Activated naive CD8-positive, alpha-beta T cell treated with anti-CD3 and anti-CD28 coated beads, Interleukin-2, amount 10 ng/mL, durations not matched to agents 7 days and 5 days (primary cell): Measurements from ENCODE around the gene SGMS2. TPM values are rescaled to one million over a fixed set of nuclear protein-coding genes. Genes with fewer than 3 reads are reported as not detected.

Source experiments
- ATAC-seq: fragments of 150-1000 bp; cut with Tn5 transposase; one replicate; pipeline ENCODE4 v1.10.0; 2021; ENCODE audit warnings: low read depth, moderate library complexity
- POLR2A ChIA-PET: fragments of 350-600 bp; sonication (Branson Sonifier 250); formaldehyde crosslinking; loops from one replicate; lab custom pipeline; 2021; ENCODE audit warnings: antibody characterized with exemption; lab: Charles Lee
- DNase-seq: peaks from one replicate; pipeline ENCODE4 v3.0.0; 2021
- H3K27ac Mint-ChIP-seq: one replicate; pipeline ENCODE4 v1.8.0; 2022; ENCODE audit warnings: mild to moderate bottlenecking, mixed read lengths
- H3K27me3 Mint-ChIP-seq: one replicate; pipeline ENCODE4 v1.8.0; 2022; ENCODE audit warnings: mild to moderate bottlenecking, moderate library complexity, mixed read lengths
- H3K36me3 Mint-ChIP-seq: one replicate; pipeline ENCODE4 v1.8.0; 2021; ENCODE audit warnings: mild to moderate bottlenecking, mixed read lengths
- H3K4me1 Mint-ChIP-seq: one replicate; pipeline ENCODE4 v1.8.0; 2021; ENCODE audit warnings: mixed read lengths
- H3K4me3 Mint-ChIP-seq: one replicate; pipeline ENCODE4 v1.8.0; 2022; ENCODE audit warnings: mild to moderate bottlenecking, moderate library complexity, mixed read lengths
- H3K9me3 Mint-ChIP-seq: one replicate; pipeline ENCODE4 v1.8.0; 2021; ENCODE audit warnings: mixed read lengths
- total RNA-seq, 2 experiments: library from RNA; stranded (reverse); gene quantifications; one replicate each; pipeline ENCODE4 v1.2.3, GENCODE V29; 2021

Gene SGMS2
- total RNA-seq, 2 experiments from 2014 or later: not detected

GRCh38 chr4:107863416-107863815, 38.7 kb downstream of the SGMS2 start:
- H3K27me3 Mint-ChIP-seq: peaks cover 11% of the 10 kb centered on the region
- H3K4me1 Mint-ChIP-seq: no peaks in the 10 kb centered on the region
- ATAC-seq: no peak
- H3K36me3 Mint-ChIP-seq: no peaks in the 10 kb centered on the region
- H3K4me3 Mint-ChIP-seq: no peak overlapping the region
- H3K27ac Mint-ChIP-seq: no peak overlapping the region
- no peak for DNase-seq
- H3K9me3 Mint-ChIP-seq: no peaks in the 10 kb centered on the region
- POLR2A ChIA-PET: no interaction called here

GRCh38 chr4:107863850-107864371, 39.2 kb downstream of the SGMS2 start:
- Mint-ChIP-seq H3K4me3 (no peak overlapping the region), H3K9me3 (no peaks in the 10 kb centered on the region), H3K27me3 (peaks cover 8% of the 10 kb centered on the region), H3K4me1 (no peaks in the 10 kb centered on the region), H3K27ac (no peak overlapping the region), H3K36me3 (no peaks in the 10 kb centered on the region)
- POLR2A ChIA-PET: no interaction called here
- DNase-seq: no peak
- ATAC-seq: no peak

GRCh38 chr4:107866726-107867125, 42.0 kb downstream of the SGMS2 start:
- no peak overlapping the region for H3K4me3 Mint-ChIP-seq
- H3K36me3 Mint-ChIP-seq: no peaks in the 10 kb centered on the region
- H3K4me1 Mint-ChIP-seq: no peaks in the 10 kb centered on the region
- no peak for ATAC-seq
- DNase-seq: no peak
- peaks cover 11% of the 10 kb centered on the region for H3K27me3 Mint-ChIP-seq
- POLR2A ChIA-PET: no interaction called here
- H3K27ac Mint-ChIP-seq: no peak overlapping the region
- no peaks in the 10 kb centered on the region for H3K9me3 Mint-ChIP-seq

GRCh38 chr4:107870236-107870635, 45.5 kb downstream of the SGMS2 start:
- Mint-ChIP-seq H3K4me1 (no peaks in the 10 kb centered on the region), H3K27ac (no peak overlapping the region), H3K9me3 (no peaks in the 10 kb centered on the region), H3K4me3 (no peak overlapping the region), H3K27me3 (peaks cover 8% of the 10 kb centered on the region), H3K36me3 (no peaks in the 10 kb centered on the region)
- DNase-seq (no peak), ATAC-seq (no peak)
- POLR2A ChIA-PET: no interaction called here

- H3K27me3 Mint-ChIP-seq: peaks cover 6% of the 10 kb centered on the region
- H3K36me3 Mint-ChIP-seq: no peaks in the 10 kb centered on the region
- POLR2A ChIA-PET: no interaction called here
- no peak overlapping the region for H3K27ac Mint-ChIP-seq
- ATAC-seq (no peak), DNase-seq (no peak)
- no peaks in the 10 kb centered on the region for H3K4me1 Mint-ChIP-seq
- no peaks in the 10 kb centered on the region for H3K9me3 Mint-ChIP-seq
- no peak overlapping the region for H3K4me3 Mint-ChIP-seq
Observed at GRCh38 chr4:107870916-107871786, 46.4 kb downstream of the SGMS2 start.

- H3K27me3 Mint-ChIP-seq: peaks cover 8% of the 10 kb centered on the region
- no peaks in the 10 kb centered on the region for H3K9me3 Mint-ChIP-seq
- ATAC-seq: no peak
- no peaks in the 10 kb centered on the region for H3K36me3 Mint-ChIP-seq
- POLR2A ChIA-PET: no interaction called here
- no peak overlapping the region for H3K4me3 Mint-ChIP-seq
- H3K4me1 Mint-ChIP-seq: no peaks in the 10 kb centered on the region
- no peak overlapping the region for H3K27ac Mint-ChIP-seq
- DNase-seq: no peak
Observed at GRCh38 chr4:107874024-107874423, 49.3 kb downstream of the SGMS2 start.

GRCh38 chr4:107876099-107876498, 51.4 kb downstream of the SGMS2 start:
- H3K4me3 Mint-ChIP-seq: no peak overlapping the region
- ATAC-seq (no peak), DNase-seq (no peak)
- H3K4me1 Mint-ChIP-seq: no peaks in the 10 kb centered on the region
- H3K9me3 Mint-ChIP-seq: no peaks in the 10 kb centered on the region
- peaks cover 11% of the 10 kb centered on the region for H3K27me3 Mint-ChIP-seq
- POLR2A ChIA-PET: no interaction called here
- no peak overlapping the region for H3K27ac Mint-ChIP-seq
- H3K36me3 Mint-ChIP-seq: no peaks in the 10 kb centered on the region

- Mint-ChIP-seq H3K4me3 (no peak overlapping the region), H3K9me3 (no peaks in the 10 kb centered on the region), H3K4me1 (no peaks in the 10 kb centered on the region), H3K27ac (no peak overlapping the region), H3K27me3 (peaks cover 8% of the 10 kb centered on the region), H3K36me3 (no peaks in the 10 kb centered on the region)
- DNase-seq: no peak
- no peak for ATAC-seq
- POLR2A ChIA-PET: no interaction called here
Observed at GRCh38 chr4:107877361-107877760, 52.6 kb downstream of the SGMS2 start.

GRCh38 chr4:107885865-107886264, 61.1 kb downstream of the SGMS2 start:
- Mint-ChIP-seq H3K36me3 (no peaks in the 10 kb centered on the region), H3K4me3 (no peak overlapping the region), H3K27me3 (peaks cover 10% of the 10 kb centered on the region), H3K9me3 (peaks cover 4% of the 10 kb centered on the region), H3K27ac (no peak overlapping the region), H3K4me1 (no peaks in the 10 kb centered on the region)
- ATAC-seq: no peak
- DNase-seq: no peak
- POLR2A ChIA-PET: no interaction called here

GRCh38 chr4:107888237-107888636, 63.5 kb downstream of the SGMS2 start:
- DNase-seq: no peak
- Mint-ChIP-seq H3K4me3 (no peak overlapping the region), H3K4me1 (no peaks in the 10 kb centered on the region), H3K36me3 (no peaks in the 10 kb centered on the region), H3K27me3 (peaks cover 8% of the 10 kb centered on the region), H3K9me3 (peaks cover 5% of the 10 kb centered on the region), H3K27ac (no peak overlapping the region)
- POLR2A ChIA-PET: no interaction called here
- no peak for ATAC-seq

GRCh38 chr4:107890779-107891178, 66.0 kb downstream of the SGMS2 start:
- Mint-ChIP-seq H3K4me3 (no peak overlapping the region), H3K4me1 (no peaks in the 10 kb centered on the region), H3K9me3 (peaks cover 5% of the 10 kb centered on the region), H3K27me3 (peaks cover 5% of the 10 kb centered on the region), H3K27ac (no peak overlapping the region), H3K36me3 (no peaks in the 10 kb centered on the region)
- ATAC-seq (no peak), DNase-seq (no peak)
- POLR2A ChIA-PET: no interaction called here

- Mint-ChIP-seq H3K9me3 (peaks cover 5% of the 10 kb centered on the region), H3K27ac (no peak overlapping the region), H3K4me3 (no peak overlapping the region), H3K4me1 (no peaks in the 10 kb centered on the region), H3K36me3 (no peaks in the 10 kb centered on the region), H3K27me3 (peaks cover 5% of the 10 kb centered on the region)
- DNase-seq (no peak), ATAC-seq (no peak)
- POLR2A ChIA-PET: no interaction called here
Observed at GRCh38 chr4:107891299-107891698, 66.6 kb downstream of the SGMS2 start.

- ATAC-seq (no peak), DNase-seq (no peak)
- Mint-ChIP-seq H3K27me3 (peaks cover 11% of the 10 kb centered on the region), H3K27ac (no peak overlapping the region), H3K9me3 (peaks cover 3% of the 10 kb centered on the region), H3K36me3 (no peaks in the 10 kb centered on the region), H3K4me1 (no peaks in the 10 kb centered on the region), H3K4me3 (no peak overlapping the region)
- POLR2A ChIA-PET: no interaction called here
Observed at GRCh38 chr4:107893171-107894137, 68.7 kb downstream of the SGMS2 start.
